Fibroblast of lung (primary cell): ENCODE results near the gene SAE1. TPM values are rescaled to one million over a fixed set of nuclear protein-coding genes. Genes with fewer than 3 reads are reported as not detected.

Experiments
- DNase-seq, 2 donors: peaks; one replicate each; pipeline versions ENCODE4 v3.0.0 to v3.0.0-alpha.2; 2010; ENCODE audit warnings: low read depth in 2 of 2
- H2AFZ ChIP-seq: 2 replicates; pipeline ENCODE4 v1.5.1; 2012; ENCODE audit warnings: low read length, control low read depth, inconsistent platforms
- H3K27ac ChIP-seq: 2 replicates; pipeline ENCODE4 v1.5.1; 2011; ENCODE audit warnings: low read length, control low read depth; ENCODE audit not compliant: insufficient read depth
- H3K27me3 ChIP-seq: 2 replicates; pipeline ENCODE4 v1.5.1; 2011; ENCODE audit warnings: mild to moderate bottlenecking, low read length; ENCODE audit not compliant: control insufficient read depth, insufficient read depth
- H3K36me3 ChIP-seq: 2 replicates; pipeline ENCODE4 v1.5.1; 2011; ENCODE audit warnings: low read length; ENCODE audit not compliant: control insufficient read depth, insufficient read depth
- H3K4me1 ChIP-seq: 2 replicates; pipeline ENCODE4 v1.5.1; 2011; ENCODE audit warnings: low read length; ENCODE audit not compliant: control insufficient read depth, insufficient read depth; ENCODE audit errors: extremely low read depth
- H3K4me2 ChIP-seq: 2 replicates; pipeline ENCODE4 v1.5.1; 2011; ENCODE audit warnings: low read length, control low read depth; ENCODE audit not compliant: insufficient read depth; ENCODE audit errors: extremely low read depth
- H3K4me3 ChIP-seq, 4 experiments: fragments of 200-600 bp in 1 of 4; sonication (generic) in 1 of 4; replicated peaks in 1 of 4; 2 replicates each; pipeline ENCODE4 v1.5.1; 2011 to 2016; ENCODE audit warnings: low read length in 4 of 4, low read depth in 3 of 4, mild to moderate bottlenecking in 3 of 4, control low read depth in 2 of 4, inconsistent platforms in 1 of 4, mixed read lengths in 1 of 4; ENCODE audit not compliant: insufficient read depth in 1 of 4; ENCODE audit errors: control extremely low read depth in 1 of 4
- H3K79me2 ChIP-seq: 2 replicates; pipeline ENCODE4 v1.5.1; 2012; ENCODE audit warnings: mild to moderate bottlenecking, low read length, inconsistent platforms; ENCODE audit not compliant: control insufficient read depth, insufficient read depth
- H3K9ac ChIP-seq: 2 replicates; pipeline ENCODE4 v1.5.1; 2011; ENCODE audit warnings: mild to moderate bottlenecking, low read length, control low read depth; ENCODE audit not compliant: insufficient read depth
- H3K9me3 ChIP-seq: 2 replicates; pipeline ENCODE4 v1.5.1; 2012; ENCODE audit warnings: low read depth, low read length; ENCODE audit not compliant: control insufficient read depth, insufficient read depth
- H4K20me1 ChIP-seq: 2 replicates; pipeline ENCODE4 v1.5.1; 2011; ENCODE audit warnings: low read length; ENCODE audit not compliant: control insufficient read depth, insufficient read depth; ENCODE audit errors: extremely low read depth
- CTCF ChIP-seq, 2 donors: IDR thresholded peaks in 1 of 2; conservative IDR thresholded peaks in 1 of 2; 1 replicate in 1 of 2; 2 replicates in 1 of 2; pipeline ENCODE4 v1.5.1; 2011 to 2012; ENCODE audit warnings: low read length in 2 of 2, control low read depth in 1 of 2, inconsistent platforms in 1 of 2, low read depth in 1 of 2, mild to moderate bottlenecking in 1 of 2
- EZH2 ChIP-seq: IDR thresholded peaks from 2 replicates; pipeline ENCODE4 v1.5.1; 2012; ENCODE audit warnings: low read length, control low read depth, mild to moderate bottlenecking; ENCODE audit errors: missing control alignments
- polyA plus RNA-seq, 2 donors: library from polyadenylated mRNA; depleted of rRNA in 1 of 2; stranded (reverse) in 1 of 2; unstranded in 1 of 2; fragments of >200 nt; gene quantifications; 2 replicates each; pipeline ENCODE4 v1.2.1, GENCODE V29; 2011 to 2012; ENCODE audit warnings: missing spikeins in 1 of 2
- total RNA-seq: library from RNA; depleted of rRNA; stranded (reverse); fragments of >200 nt; gene quantifications from 2 replicates; pipeline ENCODE4 v1.2.1, GENCODE V29; 2014

The SAE1 gene
- total and polyA plus RNA-seq, 2 donors (not counting 1 experiment from before 2014, with no cell fraction given) = 97.9 to 152 TPM

GRCh38 chr19:47215581-47215980, 84.9 kb downstream of the SAE1 start:
- TF ChIP-seq CTCF (conservative IDR thresholded peaks at IDR 0.05 in 1 of 2, IDR thresholded peaks at IDR 0.05 in 1 of 2; ENCODE audit: low read depth in 1 of 2, low read length in 2 of 2) (no peak), EZH2 (no peak)
- Histone ChIP-seq H3K36me3 (peaks cover 4% of the 10 kb centered on the region), H3K27ac (no peak overlapping the region), H3K4me3 (no peak overlapping the region), H3K4me2 (no peak overlapping the region), H2AFZ (no peak overlapping the region), H4K20me1 (no peaks in the 10 kb centered on the region), H3K79me2 (no peaks in the 10 kb centered on the region), H3K27me3 (no peaks in the 10 kb centered on the region), H3K9me3 (no peaks in the 10 kb centered on the region), H3K9ac (no peak overlapping the region), H3K4me1 (peaks cover under 1% of the 10 kb centered on the region)
- DNase-seq = no peak

- Histone ChIP-seq H3K9ac (no peak overlapping the region), H3K79me2 (no peaks in the 10 kb centered on the region), H3K36me3 (peaks cover 17% of the 10 kb centered on the region), H3K4me2 (no peak overlapping the region), H2AFZ (no peak overlapping the region), H3K27ac (no peak overlapping the region), H3K4me3 (no peak overlapping the region), H4K20me1 (no peaks in the 10 kb centered on the region), H3K27me3 (no peaks in the 10 kb centered on the region), H3K9me3 (no peaks in the 10 kb centered on the region), H3K4me1 (peaks cover 4% of the 10 kb centered on the region)
- DNase-seq = no peak
- TF ChIP-seq CTCF (conservative IDR thresholded peaks at IDR 0.05 in 1 of 2, IDR thresholded peaks at IDR 0.05 in 1 of 2; ENCODE audit: low read depth in 1 of 2, low read length in 2 of 2) (no peak), EZH2 (no peak)
Observed at GRCh38 chr19:47221080-47221841, 90.6 kb downstream of the SAE1 start.

- Histone ChIP-seq H4K20me1 (no peaks in the 10 kb centered on the region), H3K27me3 (no peaks in the 10 kb centered on the region), H2AFZ (no peak overlapping the region), H3K36me3 (peaks cover 17% of the 10 kb centered on the region), H3K27ac (no peak overlapping the region), H3K4me3 (no peak overlapping the region), H3K79me2 (peaks cover 1% of the 10 kb centered on the region), H3K9ac (no peak overlapping the region), H3K9me3 (no peaks in the 10 kb centered on the region), H3K4me2 (no peak overlapping the region), H3K4me1 (peaks cover 8% of the 10 kb centered on the region)
- no peak for DNase-seq
- TF ChIP-seq EZH2 (no peak), CTCF (conservative IDR thresholded peaks at IDR 0.05 in 1 of 2, IDR thresholded peaks at IDR 0.05 in 1 of 2; ENCODE audit: low read depth in 1 of 2, low read length in 2 of 2) (no peak)
Observed at GRCh38 chr19:47221890-47222289, 91.3 kb downstream of the SAE1 start.
